Middle frontal gyrus (tissue), 1 donor: ENCODE data around the gene C1QL3.

ENCODE experiments used
- DNase-seq: peaks from one replicate; pipeline ENCODE4 v3.0.0-alpha.2; 2015; ENCODE audit warnings: low spot score; ENCODE audit errors: extremely low spot score

C1QL3 gene

GRCh38 chr10:16493884-16494536, 27.7 kb downstream of the C1QL3 start:
- no peak for DNase-seq

GRCh38 chr10:16491933-16492332, 29.7 kb downstream of the C1QL3 start:
- DNase-seq, result no peak

GRCh38 chr10:16490511-16490910, 31.2 kb downstream of the C1QL3 start:
- DNase-seq, result no peak

GRCh38 chr10:16483241-16483917, 38.3 kb downstream of the C1QL3 start:
- DNase-seq, result no peak

GRCh38 chr10:16481052-16481728, 40.5 kb downstream of the C1QL3 start:
- DNase-seq, result no peak

- DNase-seq, result no peak
Measured at GRCh38 chr10:16478801-16479200, 42.9 kb downstream of the C1QL3 start.

GRCh38 chr10:16477757-16478156, 43.9 kb downstream of the C1QL3 start:
- no peak for DNase-seq

GRCh38 chr10:16472828-16473227, 48.9 kb downstream of the C1QL3 start:
- no peak for DNase-seq

- no peak for DNase-seq
Measured at GRCh38 chr10:16470747-16471146, 50.9 kb downstream of the C1QL3 start.

GRCh38 chr10:16466001-16466400, 55.7 kb downstream of the C1QL3 start:
- no peak for DNase-seq
